Spleen (tissue), 7 donors: Measurements from ENCODE around the gene MAP4K1.

Experiments used
- CTCF ChIP-seq, 11 experiments: fragments of 200-600 bp in 7 of 11; fragments of 450-650 bp in 4 of 11; sonication (generic) in 4 of 11; IDR thresholded peaks in 8 of 11; conservative IDR thresholded peaks in 3 of 11; 1 replicate in 7 of 11; 2 replicates in 4 of 11; pipeline versions ENCODE4 v1.4.0 to v1.8.0; 2016 to 2021; ENCODE audit warnings: antibody characterized with exemption in 11 of 11, inconsistent platforms in 4 of 11, mild to moderate bottlenecking in 1 of 11
- POLR2A ChIP-seq, 3 donors: fragments of 450-650 bp; IDR thresholded peaks; one replicate each; pipeline ENCODE4 v1.5.1; 2017; ENCODE audit warnings: antibody characterized with exemption in 3 of 3, mild to moderate bottlenecking in 1 of 3
- POLR2AphosphoS5 ChIP-seq, 3 donors: sonication (generic); formaldehyde crosslinking; IDR thresholded peaks; one replicate each; pipeline ENCODE4 v1.5.1; 2017; ENCODE audit warnings: antibody characterized with exemption in 3 of 3
- donor health status: DM: no; HTN: no; CAD: no; lungs with moderate emphysema.
- donor health status: DM: no; HTN: no; CAD: no.
- donor health status: DM: no; HTN: no; CAD: no.

- TF ChIP-seq CTCF (IDR thresholded peaks at IDR 0.05 in 8 of 11, conservative IDR thresholded peaks at IDR 0.05 in 3 of 11) (no peak), POLR2AphosphoS5 (IDR thresholded peaks at IDR 0.05) (no peak), POLR2A (IDR thresholded peaks at IDR 0.05) (no peak)
Observed at GRCh38 chr19:38638461-38638860, 20.7 kb upstream of the MAP4K1 start.
